ENCODE data around the gene INS. TPM values are rescaled to one million over a fixed set of nuclear protein-coding genes. Genes with fewer than 3 reads are reported as not detected.
A peak's percentile ranks its signal among the peaks of the same experiment; 100 is the strongest.

Gene INS
- polyA plus RNA-seq, 2 of the 4 experiments (the other 2 are of a cell fraction) = not detected

DNA sequence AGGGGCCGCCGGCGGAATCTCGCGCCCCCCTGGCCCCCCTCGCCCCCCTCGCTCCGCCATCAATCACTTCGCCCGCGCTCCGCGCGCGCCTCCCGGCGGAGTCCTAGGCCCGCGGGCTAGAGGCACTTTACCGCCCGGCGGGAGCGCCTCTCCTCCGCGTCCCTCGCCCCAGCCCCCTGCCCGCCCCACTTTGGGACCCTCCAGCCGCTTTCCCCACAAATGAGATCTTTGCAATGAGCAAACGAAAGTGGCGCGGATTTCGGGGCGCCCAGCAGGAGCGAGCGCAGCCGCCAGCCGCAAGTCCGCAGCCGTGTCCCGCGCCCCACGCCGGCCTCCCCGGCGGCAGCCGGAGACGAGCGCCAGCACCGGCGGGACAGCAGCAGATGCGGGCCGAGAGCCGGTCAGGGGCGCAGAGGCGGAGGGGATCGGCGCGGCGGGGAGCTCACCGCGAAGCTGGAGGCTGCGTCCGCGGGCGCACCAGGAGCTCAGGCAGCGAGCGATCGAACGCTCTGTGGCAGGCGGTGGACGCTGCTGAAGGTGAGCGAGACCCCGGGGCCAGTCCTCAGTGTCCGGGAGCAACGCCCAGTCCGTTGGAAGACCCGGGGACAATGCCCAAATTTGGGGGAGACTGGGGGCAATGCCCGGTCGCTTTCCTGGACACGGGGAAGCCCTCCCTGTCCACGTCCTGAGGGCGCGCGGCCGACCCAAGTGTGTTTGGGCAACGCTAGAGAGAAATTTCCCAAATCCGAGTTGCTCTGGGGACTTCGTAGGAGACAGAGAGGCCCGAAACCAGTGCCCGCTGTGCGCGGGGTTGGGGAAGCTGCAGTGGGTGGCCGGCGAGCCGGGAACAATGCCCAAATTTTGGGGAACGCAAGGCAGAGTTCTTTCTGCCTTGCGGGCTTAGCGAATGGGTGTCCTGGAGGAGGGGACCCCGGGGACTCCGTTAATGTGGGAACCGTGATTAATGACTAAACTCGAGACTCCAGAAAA lies 20.3 kb downstream of the INS start:
- TF ChIP-seq, protein P1, sequence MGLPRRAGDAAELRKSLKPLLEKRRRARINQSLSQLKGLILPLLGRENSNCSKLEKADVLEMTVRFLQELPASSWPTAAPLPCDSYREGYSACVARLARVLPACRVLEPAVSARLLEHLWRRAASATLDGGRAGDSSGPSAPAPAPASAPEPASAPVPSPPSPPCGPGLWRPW (IDR thresholded peaks at IDR 0.05) = no peak
- Histone ChIP-seq H3K27ac (no peak overlapping the region), H3K9me3 (no peaks in the 10 kb centered on the region), H3K4me2 (no peak overlapping the region), H3K4me3 (no peak overlapping the region), H3K4me1 (peaks cover 32% of the 10 kb centered on the region)
- CTCF ChIA-PET = interaction anchor here (1.1 to 25.5 kb wide), 7 partner anchors 10 to 488 kb away, joined by 3 to 1333 read pairs (median 7); no protein-coding TSS in a partner anchor
- ATAC-seq = no peak
- POLR2A ChIA-PET = no interaction called here
- WGBS (ENCODE audit: missing lambda C conversion rate) = 84% methylated on average over 74 of the region's 102 CpGs
- no peak for FAIRE-seq
- DNase-seq (ENCODE audit: low read depth in 1 of 2, low spot score in 1 of 2) = no peak

DNA sequence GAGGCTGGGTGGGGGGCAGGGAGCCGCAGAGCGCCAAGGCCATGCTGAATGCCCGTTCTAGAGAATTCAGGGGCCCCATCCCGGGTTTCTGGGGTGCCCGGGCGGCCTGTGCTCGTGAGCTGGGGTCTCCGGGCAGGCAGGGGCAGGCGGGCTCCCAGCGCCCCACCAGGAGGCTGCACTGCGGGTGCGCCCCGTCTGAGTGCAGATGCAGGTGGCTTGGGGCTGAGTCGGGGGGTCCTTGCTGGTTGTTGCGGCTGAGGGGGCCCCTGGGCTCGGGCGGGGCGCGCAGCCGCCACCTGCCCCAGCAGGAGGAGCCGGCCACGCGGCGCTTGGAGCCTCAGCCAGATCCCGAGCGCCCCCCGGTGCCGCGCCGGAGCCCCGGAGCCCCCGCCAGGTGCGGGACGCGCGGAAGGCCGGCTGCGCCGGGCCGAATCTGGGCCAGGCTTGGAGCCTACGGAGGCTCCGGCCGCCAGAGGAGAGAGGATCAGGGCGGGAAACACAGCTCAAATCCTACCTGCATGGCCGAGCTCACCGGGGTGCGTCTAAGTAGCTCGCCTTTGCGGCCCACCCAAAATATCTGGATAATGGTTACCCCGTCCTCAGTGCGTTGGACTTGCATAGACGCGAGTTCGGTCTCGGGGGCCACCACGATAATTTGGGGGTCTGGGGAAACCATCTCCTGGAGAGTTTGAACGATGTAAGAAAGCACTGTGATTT lies 21.2 kb downstream of the INS start:
- peaks cover 32% of the 10 kb centered on the region for H3K4me1 ChIP-seq
- TF ChIP-seq HEYL (CRISPR knock-in tag; IDR thresholded peaks at IDR 0.05) = no peak
- no peak for TF ChIP-seq HOXB13 (CRISPR knock-in tag; IDR thresholded peaks at IDR 0.05; ENCODE audit: low read depth)
- TF ChIP-seq CEBPB (IDR thresholded peaks at IDR 0.05) = no peak
- TF ChIP-seq CHD4 (IDR thresholded peaks at IDR 0.05; ENCODE audit: borderline replicate concordance) = no peak
- TF ChIP-seq CBX2 (IDR thresholded peaks at IDR 0.05; ENCODE audit: borderline replicate concordance, low read depth) = no peak
- peak overlapping the region; percentile 52 for H3K4me3 ChIP-seq
- ATAC-seq (peak in 1 of 2 experiments; percentile 11; a peak in 1 of 6 replicates), FAIRE-seq (no peak), DNase-seq (ENCODE audit: low read depth in 1 of 2, low spot score in 1 of 2) (no peak)
- H3K27ac ChIP-seq = peak overlapping the region in 1 of 2 experiments; percentile 72; a peak in 2 of 6 replicates
- peak overlapping the region; percentile 97 for H3K4me2 ChIP-seq
- 10% methylated on average over 11 of the region's 57 CpGs for WGBS (ENCODE audit: missing lambda C conversion rate)
- CTCF ChIA-PET = interaction anchor here (1.4 to 12.1 kb wide), 3 partner anchors 11 to 104 kb away, joined by 3 to 152 read pairs (median 11); no protein-coding TSS in a partner anchor
- POLR2A ChIA-PET = no interaction called here
- no peaks in the 10 kb centered on the region for H3K9me3 ChIP-seq

DNA sequence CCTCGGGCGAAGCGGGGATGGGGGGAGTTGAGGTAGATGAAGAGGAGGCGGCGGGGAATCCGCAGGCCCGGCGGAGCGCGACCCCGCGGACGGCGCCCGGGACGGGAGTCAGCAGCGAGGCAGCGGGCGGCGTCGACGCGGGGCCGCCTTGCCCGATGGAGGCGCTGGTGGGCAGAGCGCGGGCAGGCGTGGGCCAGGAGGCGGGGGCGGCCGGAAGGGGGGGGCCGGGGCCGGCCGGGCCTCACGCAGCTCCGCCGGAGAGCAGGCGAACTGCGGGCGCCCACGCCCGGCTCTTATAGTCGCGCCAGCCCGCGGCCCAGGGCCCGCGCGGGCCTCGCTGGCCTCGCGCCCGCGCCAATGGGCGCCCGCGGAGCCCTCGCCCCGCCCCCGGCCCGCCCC lies 21.9 kb downstream of the INS start, which contains the start of gene IGF2:
Gene IGF2 (minus strand): TSS at position 267 of the 399 bp plus-strand sequence. CDS start 3,866 bp downstream, outside the sequence.
- Histone ChIP-seq H3K4me2 (peak within 1 kb of the TSS; percentile 97), H3K4me1 (peaks cover 29% of the 10 kb centered on the region), H3K9me3 (no peaks in the 10 kb centered on the region), H3K27ac (peak within 1 kb of the TSS; percentile 17 to 72; a peak in 5 of 6 replicates), H3K4me3 (peak within 1 kb of the TSS; percentile 52)
- peak in 1 of 2 experiments; percentile 46 for DNase-seq (ENCODE audit: low read depth in 1 of 2, low spot score in 1 of 2)
- POLR2A ChIA-PET = no interaction called here
- TF ChIP-seq, protein P2, sequence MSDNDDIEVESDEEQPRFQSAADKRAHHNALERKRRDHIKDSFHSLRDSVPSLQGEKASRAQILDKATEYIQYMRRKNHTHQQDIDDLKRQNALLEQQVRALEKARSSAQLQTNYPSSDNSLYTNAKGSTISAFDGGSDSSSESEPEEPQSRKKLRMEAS (IDR thresholded peaks at IDR 0.05) = 0 out of 2 replicates have a peak, but pooled peaks have one; percentile 20
- TF ChIP-seq, protein P3, sequence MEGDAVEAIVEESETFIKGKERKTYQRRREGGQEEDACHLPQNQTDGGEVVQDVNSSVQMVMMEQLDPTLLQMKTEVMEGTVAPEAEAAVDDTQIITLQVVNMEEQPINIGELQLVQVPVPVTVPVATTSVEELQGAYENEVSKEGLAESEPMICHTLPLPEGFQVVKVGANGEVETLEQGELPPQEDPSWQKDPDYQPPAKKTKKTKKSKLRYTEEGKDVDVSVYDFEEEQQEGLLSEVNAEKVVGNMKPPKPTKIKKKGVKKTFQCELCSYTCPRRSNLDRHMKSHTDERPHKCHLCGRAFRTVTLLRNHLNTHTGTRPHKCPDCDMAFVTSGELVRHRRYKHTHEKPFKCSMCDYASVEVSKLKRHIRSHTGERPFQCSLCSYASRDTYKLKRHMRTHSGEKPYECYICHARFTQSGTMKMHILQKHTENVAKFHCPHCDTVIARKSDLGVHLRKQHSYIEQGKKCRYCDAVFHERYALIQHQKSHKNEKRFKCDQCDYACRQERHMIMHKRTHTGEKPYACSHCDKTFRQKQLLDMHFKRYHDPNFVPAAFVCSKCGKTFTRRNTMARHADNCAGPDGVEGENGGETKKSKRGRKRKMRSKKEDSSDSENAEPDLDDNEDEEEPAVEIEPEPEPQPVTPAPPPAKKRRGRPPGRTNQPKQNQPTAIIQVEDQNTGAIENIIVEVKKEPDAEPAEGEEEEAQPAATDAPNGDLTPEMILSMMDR (IDR thresholded peaks at IDR 0.05) = peak; percentile 15; the same call in 1 of the 3 replicates
- TF ChIP-seq TFCP2L1 (CRISPR knock-in tag; IDR thresholded peaks at IDR 0.05) = no peak
- FAIRE-seq = no peak
- CTCF ChIA-PET = interaction anchor here (1.4 to 12.1 kb wide), 3 partner anchors 11 to 103 kb away, joined by 3 to 152 read pairs (median 11); no protein-coding TSS in a partner anchor
- ATAC-seq = peak; percentile 17; a peak in 2 of 6 replicates
- 0% methylated on average over 2 of the region's 62 CpGs for WGBS (ENCODE audit: missing lambda C conversion rate)

DNA sequence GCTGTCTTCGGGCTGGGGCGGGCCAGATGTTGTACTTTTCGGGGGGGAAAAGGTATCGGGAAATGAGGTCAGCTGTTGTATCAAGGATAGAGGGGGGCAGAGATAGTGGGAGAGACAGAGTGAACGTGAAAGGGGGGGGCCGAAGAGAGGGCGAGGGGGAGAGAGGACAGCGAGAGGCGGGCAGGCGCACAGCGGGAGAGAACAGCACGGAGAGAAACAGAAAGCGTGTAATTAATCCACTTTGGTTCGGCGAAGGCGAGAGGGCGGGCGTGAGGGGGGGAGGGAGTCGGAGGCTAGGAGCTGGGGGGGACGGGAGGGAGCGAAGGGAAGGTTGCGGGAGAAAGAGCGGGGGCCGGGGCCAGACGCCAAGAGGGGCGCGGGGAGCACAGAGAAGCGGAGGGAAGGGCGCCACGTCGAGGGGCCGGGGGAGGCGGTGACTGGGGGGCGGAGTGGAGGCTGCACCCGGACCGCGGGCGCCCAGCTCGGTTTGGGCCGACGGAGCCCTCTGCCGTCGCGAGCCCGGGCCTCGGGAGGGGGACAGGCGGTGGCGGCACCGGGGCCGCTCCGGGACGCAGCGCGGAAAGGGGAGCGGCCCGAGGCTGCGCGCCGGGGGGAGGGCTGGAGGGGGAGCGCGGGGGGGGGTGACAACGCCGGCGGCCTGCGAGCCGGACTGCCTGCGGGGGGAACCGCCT lies 22.4 kb downstream of the INS start:
- peak overlapping the region; percentile 97 for H3K4me2 ChIP-seq
- ATAC-seq (no peak), FAIRE-seq (no peak), DNase-seq (ENCODE audit: low read depth in 1 of 2, low spot score in 1 of 2) (no peak)
- H3K27ac ChIP-seq = peak overlapping the region in 1 of 2 experiments; percentile 72; a peak in 3 of 6 replicates
- TF ChIP-seq SREBF2 (IDR thresholded peaks at IDR 0.05) (no peak), JUN (IDR thresholded peaks at IDR 0.05) (0 out of 5 replicates have a peak, but pooled peaks of 1 of the 2 experiments have one; percentile 24)
- 3% methylated on average over 11 of the region's 68 CpGs for WGBS (ENCODE audit: missing lambda C conversion rate)
- no peaks in the 10 kb centered on the region for H3K9me3 ChIP-seq
- ChIA-PET POLR2A (interaction anchor here (0.6 kb wide), 1 partner anchor 132 kb away, joined by 5 read pairs; no protein-coding TSS in a partner anchor), CTCF (interaction anchor here (2.2 to 12.1 kb wide), 2 partner anchors 12 to 103 kb away, joined by 11 to 152 read pairs; no protein-coding TSS in a partner anchor)
- H3K4me3 ChIP-seq = peak overlapping the region; percentile 52
- H3K4me1 ChIP-seq = peaks cover 24% of the 10 kb centered on the region

Data from A549 (cell line).